WTC11 (cell line): ENCODE data around the gene AMOTL1. TPM values are rescaled to one million over a fixed set of nuclear protein-coding genes. Genes with fewer than 3 reads are reported as not detected.

Experiments used
- ATAC-seq: fragments of 200-7000 bp; cut with Tn5 transposase; 2 replicates; pipeline ENCODE4 v1.10.0; 2021; ENCODE audit warnings: mild to moderate bottlenecking, moderate library complexity
- CTCF ChIA-PET: fragments of 300-600 bp; sonication (Branson Sonifier 250); formaldehyde crosslinking; loops from one replicate; lab custom pipeline; 2021; ENCODE audit warnings: antibody characterized with exemption; lab: Charles Lee
- POLR2A ChIA-PET: fragments of 350-600 bp; sonication (Branson Sonifier 250); formaldehyde crosslinking; loops from one replicate; lab custom pipeline; 2021; ENCODE audit warnings: antibody characterized with exemption; lab: Charles Lee
- DNase-seq: peaks from one replicate; pipeline ENCODE4 v3.0.0; 2021; ENCODE audit warnings: low spot score
- H3K27ac Mint-ChIP-seq: 2 replicates; pipeline ENCODE4 v1.8.0; 2021; ENCODE audit warnings: mixed read lengths
- H3K27me3 Mint-ChIP-seq: 2 replicates; pipeline ENCODE4 v1.8.0; 2021; ENCODE audit warnings: low read depth, mild to moderate bottlenecking, moderate library complexity, mixed read lengths
- H3K36me3 Mint-ChIP-seq: 2 replicates; pipeline ENCODE4 v1.8.0; 2021; ENCODE audit warnings: mixed read lengths
- H3K4me1 Mint-ChIP-seq: 2 replicates; pipeline ENCODE4 v1.8.0; 2022; ENCODE audit warnings: mixed read lengths
- H3K4me3 Mint-ChIP-seq: 2 replicates; pipeline ENCODE4 v1.8.0; 2021; ENCODE audit warnings: mild to moderate bottlenecking, moderate library complexity, mixed read lengths
- H3K9me3 Mint-ChIP-seq: 2 replicates; pipeline ENCODE4 v1.8.0; 2021; ENCODE audit warnings: mixed read lengths
- CBFB ChIP-seq: sonication (generic); formaldehyde crosslinking; IDR thresholded peaks from 2 replicates; pipeline ENCODE4 v1.8.1; 2022; ENCODE audit warnings: mild to moderate bottlenecking, low read depth, missing genetic modification reagents
- ELF4 ChIP-seq: sonication (generic); formaldehyde crosslinking; IDR thresholded peaks from 2 replicates; pipeline ENCODE4 v1.8.1; 2022; ENCODE audit warnings: low read depth, mild to moderate bottlenecking, moderate library complexity, missing genetic modification reagents
- EMX1 ChIP-seq: fragments of 250-450 bp; sonication (Bioruptor Pico); IDR thresholded peaks from 2 replicates; pipeline ENCODE4 v1.8.0; 2021; ENCODE audit warnings: mild to moderate bottlenecking
- MXD4 ChIP-seq: fragments of 250-450 bp; sonication (Bioruptor Pico); IDR thresholded peaks from 2 replicates; pipeline ENCODE4 v1.8.0; 2021; ENCODE audit warnings: mild to moderate bottlenecking, moderate library complexity, borderline replicate concordance
- OVOL2 ChIP-seq: fragments of 250-450 bp; sonication (Bioruptor Pico); IDR thresholded peaks from 2 replicates; pipeline ENCODE4 v1.9.0; 2021; ENCODE audit warnings: mild to moderate bottlenecking, borderline replicate concordance
- SMAD3 ChIP-seq: sonication (generic); formaldehyde crosslinking; IDR thresholded peaks from 2 replicates; pipeline ENCODE4 v1.8.0; 2022; ENCODE audit warnings: missing genetic modification reagents, mild to moderate bottlenecking, borderline replicate concordance
- SP1 ChIP-seq: sonication (generic); formaldehyde crosslinking; conservative IDR thresholded peaks from 2 replicates; pipeline ENCODE4 v1.8.1; 2022; ENCODE audit warnings: missing genetic modification reagents
- TEAD1 ChIP-seq: sonication (generic); formaldehyde crosslinking; IDR thresholded peaks from 2 replicates; pipeline ENCODE4 v1.8.0; 2022; ENCODE audit warnings: mild to moderate bottlenecking, missing genetic modification reagents
- ZNF121 ChIP-seq: sonication (generic); formaldehyde crosslinking; IDR thresholded peaks from 2 replicates; pipeline ENCODE4 v1.8.0; 2023; ENCODE audit warnings: missing genetic modification reagents
- ZNF317 ChIP-seq: sonication (generic); formaldehyde crosslinking; IDR thresholded peaks from 2 replicates; pipeline ENCODE4 v1.8.1; 2023; ENCODE audit warnings: low read depth, mild to moderate bottlenecking, moderate library complexity, missing genetic modification reagents, borderline replicate concordance
- ZNF396 ChIP-seq: fragments of 250-450 bp; sonication (Bioruptor Pico); IDR thresholded peaks from 2 replicates; pipeline ENCODE4 v1.8.0; 2021; ENCODE audit warnings: mild to moderate bottlenecking, moderate library complexity, borderline replicate concordance
- ZNF416 ChIP-seq: fragments of 250-450 bp; sonication (Bioruptor Pico); IDR thresholded peaks from 2 replicates; pipeline ENCODE4 v1.9.0; 2021; ENCODE audit warnings: mild to moderate bottlenecking, inconsistent platforms
- ZNF423 ChIP-seq: fragments of 250-450 bp; sonication (Bioruptor Pico); IDR thresholded peaks from 2 replicates; pipeline ENCODE4 v2.1.2; 2022; ENCODE audit warnings: mild to moderate bottlenecking, moderate library complexity
- total RNA-seq: library from RNA; stranded (reverse); gene quantifications from 3 replicates; pipeline ENCODE4 v1.2.3, GENCODE V29; 2021
- TF ChIP-seq, protein P1 (sequence below): sonication (generic); formaldehyde crosslinking; IDR thresholded peaks from 2 replicates; pipeline ENCODE4 v1.8.1; 2022; ENCODE audit warnings: mild to moderate bottlenecking, moderate library complexity, missing genetic modification reagents
- TF ChIP-seq, protein P2 (sequence below): sonication (generic); formaldehyde crosslinking; IDR thresholded peaks from 2 replicates; pipeline ENCODE4 v1.8.1; 2022; ENCODE audit warnings: mild to moderate bottlenecking, missing genetic modification reagents, moderate library complexity, borderline replicate concordance
- TF ChIP-seq, protein P3 (sequence below): sonication (generic); formaldehyde crosslinking; IDR thresholded peaks from 2 replicates; pipeline ENCODE4 v1.8.0; 2022; ENCODE audit warnings: missing genetic modification reagents
- TF ChIP-seq, protein P4 (sequence below): fragments of 250-450 bp; sonication (Bioruptor Pico); conservative IDR thresholded peaks from 2 replicates; pipeline ENCODE4 v1.9.0; 2021; ENCODE audit warnings: mild to moderate bottlenecking
- TF ChIP-seq, protein P5 (sequence below): sonication (generic); formaldehyde crosslinking; IDR thresholded peaks from 2 replicates; pipeline ENCODE4 v1.8.1; 2023; ENCODE audit warnings: mild to moderate bottlenecking, missing genetic modification reagents
- TF ChIP-seq, protein P6 (sequence below): fragments of 250-450 bp; sonication (Bioruptor Pico); IDR thresholded peaks from 2 replicates; pipeline ENCODE4 v1.9.0; 2021; ENCODE audit warnings: mild to moderate bottlenecking, borderline replicate concordance
- TF ChIP-seq, protein P7 (sequence below): fragments of 250-450 bp; sonication (Bioruptor Pico); IDR thresholded peaks from 2 replicates; pipeline ENCODE4 v1.9.0; 2021; ENCODE audit warnings: moderate library complexity, mild to moderate bottlenecking, inconsistent platforms, borderline replicate concordance

Gene AMOTL1
- total RNA-seq, 1 experiment from 2014 or later, result 39.8 TPM

DNA sequence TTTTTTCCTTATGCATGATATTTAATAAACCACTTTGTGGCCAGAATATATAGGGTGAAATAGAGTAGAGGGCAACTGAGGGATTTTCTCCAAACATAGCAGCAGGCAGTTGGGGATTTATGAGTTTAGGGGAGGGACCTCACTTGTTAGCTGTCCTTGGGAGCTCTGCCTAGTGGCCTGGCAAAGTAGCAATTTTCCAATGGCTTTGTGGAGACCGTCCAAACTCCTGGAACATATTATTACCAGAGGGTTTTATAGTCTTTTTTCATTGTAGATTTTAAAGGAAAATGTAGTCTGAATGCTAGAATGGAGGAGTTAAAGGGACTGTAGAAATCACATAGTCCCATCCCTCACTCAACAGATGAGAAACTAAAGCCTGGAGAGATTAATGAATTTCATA, 32.3 kb downstream of the AMOTL1 start:
- Mint-ChIP-seq H3K36me3 (peaks cover 26% of the 10 kb centered on the region), H3K27ac (no peak overlapping the region), H3K27me3 (no peaks in the 10 kb centered on the region), H3K4me3 (no peak overlapping the region), H3K9me3 (no peaks in the 10 kb centered on the region), H3K4me1 (no peaks in the 10 kb centered on the region)
- DNase-seq (no peak), ATAC-seq (no peak)
- ChIA-PET CTCF (no interaction called here), POLR2A (interaction anchor here (0.6 kb wide), 1 partner anchor 188 kb away, joined by 4 read pairs; no protein-coding TSS in a partner anchor)
- TF ChIP-seq ZNF423 (CRISPR knock-in tag) (no peak), EMX1 (CRISPR knock-in tag) (no peak), ELF4 (CRISPR knock-in tag) (no peak), MXD4 (no peak), SMAD3 (no peak), OVOL2 (CRISPR knock-in tag) (no peak), CBFB (CRISPR knock-in tag) (no peak), ZNF317 (CRISPR knock-in tag) (no peak), SP1 (CRISPR knock-in tag) (no peak), ZNF396 (CRISPR knock-in tag) (no peak), TEAD1 (CRISPR knock-in tag) (no peak), ZNF121 (CRISPR knock-in tag) (no peak), ZNF416 (no peak)
- TF ChIP-seq, protein P1, sequence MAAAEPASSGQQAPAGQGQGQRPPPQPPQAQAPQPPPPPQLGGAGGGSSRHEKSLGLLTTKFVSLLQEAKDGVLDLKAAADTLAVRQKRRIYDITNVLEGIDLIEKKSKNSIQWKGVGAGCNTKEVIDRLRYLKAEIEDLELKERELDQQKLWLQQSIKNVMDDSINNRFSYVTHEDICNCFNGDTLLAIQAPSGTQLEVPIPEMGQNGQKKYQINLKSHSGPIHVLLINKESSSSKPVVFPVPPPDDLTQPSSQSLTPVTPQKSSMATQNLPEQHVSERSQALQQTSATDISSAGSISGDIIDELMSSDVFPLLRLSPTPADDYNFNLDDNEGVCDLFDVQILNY (CRISPR knock-in tag), result no peak
- TF ChIP-seq, protein P2, sequence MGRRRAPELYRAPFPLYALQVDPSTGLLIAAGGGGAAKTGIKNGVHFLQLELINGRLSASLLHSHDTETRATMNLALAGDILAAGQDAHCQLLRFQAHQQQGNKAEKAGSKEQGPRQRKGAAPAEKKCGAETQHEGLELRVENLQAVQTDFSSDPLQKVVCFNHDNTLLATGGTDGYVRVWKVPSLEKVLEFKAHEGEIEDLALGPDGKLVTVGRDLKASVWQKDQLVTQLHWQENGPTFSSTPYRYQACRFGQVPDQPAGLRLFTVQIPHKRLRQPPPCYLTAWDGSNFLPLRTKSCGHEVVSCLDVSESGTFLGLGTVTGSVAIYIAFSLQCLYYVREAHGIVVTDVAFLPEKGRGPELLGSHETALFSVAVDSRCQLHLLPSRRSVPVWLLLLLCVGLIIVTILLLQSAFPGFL (CRISPR knock-in tag), result no peak
- TF ChIP-seq, protein P3, sequence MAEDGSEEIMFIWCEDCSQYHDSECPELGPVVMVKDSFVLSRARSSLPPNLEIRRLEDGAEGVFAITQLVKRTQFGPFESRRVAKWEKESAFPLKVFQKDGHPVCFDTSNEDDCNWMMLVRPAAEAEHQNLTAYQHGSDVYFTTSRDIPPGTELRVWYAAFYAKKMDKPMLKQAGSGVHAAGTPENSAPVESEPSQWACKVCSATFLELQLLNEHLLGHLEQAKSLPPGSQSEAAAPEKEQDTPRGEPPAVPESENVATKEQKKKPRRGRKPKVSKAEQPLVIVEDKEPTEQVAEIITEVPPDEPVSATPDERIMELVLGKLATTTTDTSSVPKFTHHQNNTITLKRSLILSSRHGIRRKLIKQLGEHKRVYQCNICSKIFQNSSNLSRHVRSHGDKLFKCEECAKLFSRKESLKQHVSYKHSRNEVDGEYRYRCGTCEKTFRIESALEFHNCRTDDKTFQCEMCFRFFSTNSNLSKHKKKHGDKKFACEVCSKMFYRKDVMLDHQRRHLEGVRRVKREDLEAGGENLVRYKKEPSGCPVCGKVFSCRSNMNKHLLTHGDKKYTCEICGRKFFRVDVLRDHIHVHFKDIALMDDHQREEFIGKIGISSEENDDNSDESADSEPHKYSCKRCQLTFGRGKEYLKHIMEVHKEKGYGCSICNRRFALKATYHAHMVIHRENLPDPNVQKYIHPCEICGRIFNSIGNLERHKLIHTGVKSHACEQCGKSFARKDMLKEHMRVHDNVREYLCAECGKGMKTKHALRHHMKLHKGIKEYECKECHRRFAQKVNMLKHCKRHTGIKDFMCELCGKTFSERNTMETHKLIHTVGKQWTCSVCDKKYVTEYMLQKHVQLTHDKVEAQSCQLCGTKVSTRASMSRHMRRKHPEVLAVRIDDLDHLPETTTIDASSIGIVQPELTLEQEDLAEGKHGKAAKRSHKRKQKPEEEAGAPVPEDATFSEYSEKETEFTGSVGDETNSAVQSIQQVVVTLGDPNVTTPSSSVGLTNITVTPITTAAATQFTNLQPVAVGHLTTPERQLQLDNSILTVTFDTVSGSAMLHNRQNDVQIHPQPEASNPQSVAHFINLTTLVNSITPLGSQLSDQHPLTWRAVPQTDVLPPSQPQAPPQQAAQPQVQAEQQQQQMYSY (CRISPR knock-in tag), result no peak
- TF ChIP-seq, protein P4, sequence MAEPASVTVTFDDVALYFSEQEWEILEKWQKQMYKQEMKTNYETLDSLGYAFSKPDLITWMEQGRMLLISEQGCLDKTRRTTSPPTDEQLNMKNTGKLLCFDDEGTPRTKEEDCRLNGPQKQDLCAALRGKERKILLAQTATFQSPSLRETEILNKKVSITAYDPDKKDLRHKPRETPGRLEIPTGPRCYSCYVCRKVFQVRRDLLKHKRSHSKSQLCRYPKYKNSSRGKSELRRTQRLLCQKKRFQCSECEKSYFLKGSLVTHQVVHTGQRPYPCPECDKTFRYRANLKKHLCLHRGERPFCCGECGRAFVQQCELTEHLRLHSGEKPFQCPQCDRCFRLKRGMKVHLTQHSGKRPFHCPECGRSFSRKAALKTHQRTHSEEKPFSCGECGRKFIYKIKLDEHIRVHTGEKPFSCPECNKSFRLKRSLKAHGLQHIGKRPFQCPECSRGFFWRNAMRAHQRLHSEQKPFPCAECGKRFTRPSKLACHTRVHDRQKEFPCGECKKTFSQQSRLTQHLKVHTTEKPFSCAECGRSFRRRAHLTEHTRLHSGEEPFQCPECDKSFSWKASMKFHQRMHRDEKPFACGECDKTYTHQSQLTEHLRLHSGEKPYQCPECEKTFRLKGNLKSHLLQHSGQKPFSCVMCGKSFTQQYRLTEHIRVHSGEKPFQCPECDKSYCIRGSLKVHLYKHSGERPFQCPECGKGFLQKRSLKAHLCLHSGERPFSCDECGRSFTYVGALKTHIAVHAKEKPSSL (CRISPR knock-in tag), result no peak
- TF ChIP-seq, protein P5, sequence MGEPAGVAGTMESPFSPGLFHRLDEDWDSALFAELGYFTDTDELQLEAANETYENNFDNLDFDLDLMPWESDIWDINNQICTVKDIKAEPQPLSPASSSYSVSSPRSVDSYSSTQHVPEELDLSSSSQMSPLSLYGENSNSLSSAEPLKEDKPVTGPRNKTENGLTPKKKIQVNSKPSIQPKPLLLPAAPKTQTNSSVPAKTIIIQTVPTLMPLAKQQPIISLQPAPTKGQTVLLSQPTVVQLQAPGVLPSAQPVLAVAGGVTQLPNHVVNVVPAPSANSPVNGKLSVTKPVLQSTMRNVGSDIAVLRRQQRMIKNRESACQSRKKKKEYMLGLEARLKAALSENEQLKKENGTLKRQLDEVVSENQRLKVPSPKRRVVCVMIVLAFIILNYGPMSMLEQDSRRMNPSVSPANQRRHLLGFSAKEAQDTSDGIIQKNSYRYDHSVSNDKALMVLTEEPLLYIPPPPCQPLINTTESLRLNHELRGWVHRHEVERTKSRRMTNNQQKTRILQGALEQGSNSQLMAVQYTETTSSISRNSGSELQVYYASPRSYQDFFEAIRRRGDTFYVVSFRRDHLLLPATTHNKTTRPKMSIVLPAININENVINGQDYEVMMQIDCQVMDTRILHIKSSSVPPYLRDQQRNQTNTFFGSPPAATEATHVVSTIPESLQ (CRISPR knock-in tag), result no peak
- TF ChIP-seq, protein P6, sequence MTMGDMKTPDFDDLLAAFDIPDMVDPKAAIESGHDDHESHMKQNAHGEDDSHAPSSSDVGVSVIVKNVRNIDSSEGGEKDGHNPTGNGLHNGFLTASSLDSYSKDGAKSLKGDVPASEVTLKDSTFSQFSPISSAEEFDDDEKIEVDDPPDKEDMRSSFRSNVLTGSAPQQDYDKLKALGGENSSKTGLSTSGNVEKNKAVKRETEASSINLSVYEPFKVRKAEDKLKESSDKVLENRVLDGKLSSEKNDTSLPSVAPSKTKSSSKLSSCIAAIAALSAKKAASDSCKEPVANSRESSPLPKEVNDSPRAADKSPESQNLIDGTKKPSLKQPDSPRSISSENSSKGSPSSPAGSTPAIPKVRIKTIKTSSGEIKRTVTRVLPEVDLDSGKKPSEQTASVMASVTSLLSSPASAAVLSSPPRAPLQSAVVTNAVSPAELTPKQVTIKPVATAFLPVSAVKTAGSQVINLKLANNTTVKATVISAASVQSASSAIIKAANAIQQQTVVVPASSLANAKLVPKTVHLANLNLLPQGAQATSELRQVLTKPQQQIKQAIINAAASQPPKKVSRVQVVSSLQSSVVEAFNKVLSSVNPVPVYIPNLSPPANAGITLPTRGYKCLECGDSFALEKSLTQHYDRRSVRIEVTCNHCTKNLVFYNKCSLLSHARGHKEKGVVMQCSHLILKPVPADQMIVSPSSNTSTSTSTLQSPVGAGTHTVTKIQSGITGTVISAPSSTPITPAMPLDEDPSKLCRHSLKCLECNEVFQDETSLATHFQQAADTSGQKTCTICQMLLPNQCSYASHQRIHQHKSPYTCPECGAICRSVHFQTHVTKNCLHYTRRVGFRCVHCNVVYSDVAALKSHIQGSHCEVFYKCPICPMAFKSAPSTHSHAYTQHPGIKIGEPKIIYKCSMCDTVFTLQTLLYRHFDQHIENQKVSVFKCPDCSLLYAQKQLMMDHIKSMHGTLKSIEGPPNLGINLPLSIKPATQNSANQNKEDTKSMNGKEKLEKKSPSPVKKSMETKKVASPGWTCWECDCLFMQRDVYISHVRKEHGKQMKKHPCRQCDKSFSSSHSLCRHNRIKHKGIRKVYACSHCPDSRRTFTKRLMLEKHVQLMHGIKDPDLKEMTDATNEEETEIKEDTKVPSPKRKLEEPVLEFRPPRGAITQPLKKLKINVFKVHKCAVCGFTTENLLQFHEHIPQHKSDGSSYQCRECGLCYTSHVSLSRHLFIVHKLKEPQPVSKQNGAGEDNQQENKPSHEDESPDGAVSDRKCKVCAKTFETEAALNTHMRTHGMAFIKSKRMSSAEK, result no peak
- TF ChIP-seq, protein P7, sequence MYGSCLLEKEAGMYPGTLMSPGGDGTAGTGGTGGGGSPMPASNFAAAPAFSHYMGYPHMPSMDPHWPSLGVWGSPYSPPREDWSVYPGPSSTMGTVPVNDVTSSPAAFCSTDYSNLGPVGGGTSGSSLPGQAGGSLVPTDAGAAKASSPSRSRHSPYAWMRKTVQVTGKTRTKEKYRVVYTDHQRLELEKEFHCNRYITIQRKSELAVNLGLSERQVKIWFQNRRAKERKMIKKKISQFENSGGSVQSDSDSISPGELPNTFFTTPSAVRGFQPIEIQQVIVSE (CRISPR knock-in tag), result no peak
